ENCODE measurements around the gene PRXL2B.

PRXL2B gene

GRCh38 chr1:2595812-2596529, 9.4 kb downstream of the PRXL2B start:
- TF ChIP-seq, protein P1, sequence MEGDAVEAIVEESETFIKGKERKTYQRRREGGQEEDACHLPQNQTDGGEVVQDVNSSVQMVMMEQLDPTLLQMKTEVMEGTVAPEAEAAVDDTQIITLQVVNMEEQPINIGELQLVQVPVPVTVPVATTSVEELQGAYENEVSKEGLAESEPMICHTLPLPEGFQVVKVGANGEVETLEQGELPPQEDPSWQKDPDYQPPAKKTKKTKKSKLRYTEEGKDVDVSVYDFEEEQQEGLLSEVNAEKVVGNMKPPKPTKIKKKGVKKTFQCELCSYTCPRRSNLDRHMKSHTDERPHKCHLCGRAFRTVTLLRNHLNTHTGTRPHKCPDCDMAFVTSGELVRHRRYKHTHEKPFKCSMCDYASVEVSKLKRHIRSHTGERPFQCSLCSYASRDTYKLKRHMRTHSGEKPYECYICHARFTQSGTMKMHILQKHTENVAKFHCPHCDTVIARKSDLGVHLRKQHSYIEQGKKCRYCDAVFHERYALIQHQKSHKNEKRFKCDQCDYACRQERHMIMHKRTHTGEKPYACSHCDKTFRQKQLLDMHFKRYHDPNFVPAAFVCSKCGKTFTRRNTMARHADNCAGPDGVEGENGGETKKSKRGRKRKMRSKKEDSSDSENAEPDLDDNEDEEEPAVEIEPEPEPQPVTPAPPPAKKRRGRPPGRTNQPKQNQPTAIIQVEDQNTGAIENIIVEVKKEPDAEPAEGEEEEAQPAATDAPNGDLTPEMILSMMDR (IDR thresholded peaks at IDR 0.05; ENCODE audit: borderline replicate concordance, insufficient read depth, low read depth, low read length) = no peak
- no peak overlapping the region for H3K4me3 ChIP-seq (ENCODE audit: low read depth, low read length)

GRCh38 chr1:2596530-2597333, 10.2 kb downstream of the PRXL2B start:
- TF ChIP-seq, protein P1 (IDR thresholded peaks at IDR 0.05; ENCODE audit: borderline replicate concordance, insufficient read depth, low read depth, low read length) = no peak
- no peak overlapping the region for H3K4me3 ChIP-seq (ENCODE audit: low read depth, low read length)

- TF ChIP-seq, protein P1 (IDR thresholded peaks at IDR 0.05; ENCODE audit: borderline replicate concordance, insufficient read depth, low read depth, low read length) = no peak
- no peak overlapping the region for H3K4me3 ChIP-seq (ENCODE audit: low read depth, low read length)
These were observed 11.1 kb downstream of the PRXL2B start for GRCh38 chr1:2597441-2598328.

- no peak overlapping the region for H3K4me3 ChIP-seq (ENCODE audit: low read depth, low read length)
- TF ChIP-seq, protein P1 (IDR thresholded peaks at IDR 0.05; ENCODE audit: borderline replicate concordance, insufficient read depth, low read depth, low read length) = no peak
These were observed 11.9 kb downstream of the PRXL2B start for GRCh38 chr1:2598329-2598931.

DNA sequence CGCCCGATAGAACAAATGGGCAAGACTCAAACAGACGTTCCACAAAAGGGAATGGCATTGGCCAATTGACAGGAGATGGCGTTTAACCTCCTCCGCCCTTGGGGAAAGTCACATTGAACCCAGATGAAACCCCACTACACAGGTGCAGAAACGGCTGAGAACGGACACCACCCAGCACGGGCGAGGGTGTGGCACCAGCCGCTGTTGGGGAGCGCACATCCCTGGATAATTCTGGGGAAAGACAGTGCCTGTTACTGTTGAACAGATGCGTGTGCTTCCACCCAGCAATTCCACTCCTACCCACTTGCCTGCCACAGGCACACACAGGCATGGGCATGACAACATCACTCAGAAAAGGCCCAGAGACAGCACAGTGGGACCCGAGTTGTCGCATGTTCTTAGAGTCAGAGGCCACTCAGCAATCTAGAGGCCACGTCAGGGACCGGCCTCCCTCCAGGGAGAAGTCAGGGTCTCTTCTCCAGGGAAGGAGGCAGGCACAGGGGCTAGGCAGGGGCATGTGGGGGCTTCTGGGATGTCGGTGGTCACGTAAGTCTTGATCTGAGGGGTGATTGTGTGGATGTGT, 15.2 kb downstream of the PRXL2B start:
- TF ChIP-seq, protein P1 (IDR thresholded peaks at IDR 0.05; ENCODE audit: borderline replicate concordance, insufficient read depth, low read depth, low read length) = no peak
- no peak overlapping the region for H3K4me3 ChIP-seq (ENCODE audit: low read depth, low read length)

GRCh38 chr1:2602311-2602835, 15.8 kb downstream of the PRXL2B start:
- no peak overlapping the region for H3K4me3 ChIP-seq (ENCODE audit: low read depth, low read length)
- TF ChIP-seq, protein P1 (IDR thresholded peaks at IDR 0.05; ENCODE audit: borderline replicate concordance, insufficient read depth, low read depth, low read length) = no peak

All from GM12875 (cell line).